Posterior vena cava (tissue), 2 donors: Measurements from ENCODE around the gene ADGRF1. TPM values are rescaled to one million over a fixed set of nuclear protein-coding genes. Genes with fewer than 3 reads are reported as not detected.
"Not testable (repeated sequence)": the region's sequence is repeated elsewhere in the genome, so short reads cannot be mapped to it uniquely, and the experiment has no call there.

Source experiments
- DNase-seq: peaks from one replicate; pipeline ENCODE4 v3.0.0-alpha.2; 2020; ENCODE audit warnings: low spot score
- intact Hi-C, 2 donors: fragments of 100-400 bp; cut with DNase I; formaldehyde crosslinking; loops; one replicate each; pipeline versions ENCODE4 v1.14.1 to v1.14.2; 2022 to 2023
- total RNA-seq, 2 donors: library from RNA; stranded (reverse); fragmentation: NEBNext Ultra II Directional; extraction: Animal tissue kit (Norgen Biotek cat#: 25700); gene quantifications; one replicate each; pipeline ENCODE4 v1.2.1, GENCODE V29; 2021
- donor health status: DM: yes; HTN: yes; CAD: no.
- donor health status: DM: yes; HTN: yes; CAD: no.

Gene ADGRF1
- total RNA-seq, 2 donors from 2014 or later = not detected

GRCh38 chr6:47064274-47064673 lies 22.1 kb upstream of the ADGRF1 start:
- DNase-seq = no peak

GRCh38 chr6:47062346-47062745 lies 20.2 kb upstream of the ADGRF1 start:
- intact Hi-C loops = no loop called here

More at GRCh38 chr6:47064274-47064673, 22.1 kb upstream of the ADGRF1 start:
- intact Hi-C loops = no loop called here

GRCh38 chr6:47061309-47062300 lies 19.5 kb upstream of the ADGRF1 start:
- intact Hi-C loops = no loop called here
- no peak for DNase-seq

More at GRCh38 chr6:47062346-47062745, 20.2 kb upstream of the ADGRF1 start:
- DNase-seq = no peak

GRCh38 chr6:47059216-47059885 lies 17.2 kb upstream of the ADGRF1 start:
- intact Hi-C loops = no loop called here
- DNase-seq = no peak

GRCh38 chr6:47057830-47058540 lies 15.9 kb upstream of the ADGRF1 start:
- intact Hi-C loops = no loop called here

GRCh38 chr6:47056832-47057231 lies 14.7 kb upstream of the ADGRF1 start:
- intact Hi-C loops = no loop called here

More at GRCh38 chr6:47057830-47058540, 15.9 kb upstream of the ADGRF1 start:
- no peak for DNase-seq

GRCh38 chr6:47054302-47054701 lies 12.2 kb upstream of the ADGRF1 start:
- intact Hi-C loops = not testable (repeated sequence)

More at GRCh38 chr6:47056832-47057231, 14.7 kb upstream of the ADGRF1 start:
- DNase-seq = no peak

GRCh38 chr6:47048638-47049037 lies 6.5 kb upstream of the ADGRF1 start:
- intact Hi-C loops = no loop called here
- no peak for DNase-seq

More at GRCh38 chr6:47054302-47054701, 12.2 kb upstream of the ADGRF1 start:
- not testable (repeated sequence) for DNase-seq

GRCh38 chr6:47047479-47048407 lies 5.6 kb upstream of the ADGRF1 start:
- DNase-seq = no peak
- intact Hi-C loops = no loop called here

- no peak for DNase-seq
- intact Hi-C loops = no loop called here
These were observed 5.0 kb upstream of the ADGRF1 start for GRCh38 chr6:47047097-47047478.

- DNase-seq = no peak
- intact Hi-C loops = no loop called here
These were observed 2.3 kb upstream of the ADGRF1 start for GRCh38 chr6:47044397-47044796.

GRCh38 chr6:47043286-47043685 lies 1.2 kb upstream of the ADGRF1 start:
- intact Hi-C loops = no loop called here
- DNase-seq = no peak

- intact Hi-C loops = no loop called here
- DNase-seq = no peak
These were observed 391 bp downstream of the ADGRF1 start for GRCh38 chr6:47041741-47042140.

GRCh38 chr6:47034926-47035325 lies 7.2 kb downstream of the ADGRF1 start:
- intact Hi-C loops = no loop called here
- DNase-seq = no peak

GRCh38 chr6:47034421-47034820 lies 7.7 kb downstream of the ADGRF1 start:
- intact Hi-C loops = no loop called here
- no peak for DNase-seq

GRCh38 chr6:47032974-47033765 lies 9.0 kb downstream of the ADGRF1 start:
- no peak for DNase-seq
- intact Hi-C loops = no loop called here

GRCh38 chr6:47031656-47032055 lies 10.5 kb downstream of the ADGRF1 start:
- intact Hi-C loops = no loop called here
- no peak for DNase-seq
